CD14-positive monocyte (primary cell): ENCODE results near the gene ACBD7. TPM values are rescaled to one million over a fixed set of nuclear protein-coding genes. Genes with fewer than 3 reads are reported as not detected.

Source experiments
- DNase-seq, 3 donors: peaks; one replicate each; pipeline ENCODE4 v3.0.0-alpha.2; 2011 to 2022
- H2AFZ ChIP-seq: 2 replicates; pipeline ENCODE4 v1.6.0; 2012; ENCODE audit warnings: mild to moderate bottlenecking, low read depth, low read length, inconsistent platforms; ENCODE audit not compliant: insufficient read depth, poor library complexity, severe bottlenecking
- H3K27ac ChIP-seq, 2 donors: 1 replicate in 1 of 2; 2 replicates in 1 of 2; pipeline ENCODE4 v1.5.1; 2012 to 2013; ENCODE audit warnings: low read length in 2 of 2, control low read depth in 1 of 2, inconsistent platforms in 1 of 2, low read depth in 1 of 2, mild to moderate bottlenecking in 1 of 2
- H3K27me3 ChIP-seq, 2 donors: one replicate each; pipeline versions ENCODE4 v1.6.0 to v1.6.1; 2011 to 2013; ENCODE audit warnings: low read length in 2 of 2; ENCODE audit not compliant: control insufficient read depth in 2 of 2, insufficient read depth in 2 of 2
- H3K36me3 ChIP-seq, 2 donors: replicated peaks in 1 of 2; 1 replicate in 1 of 2; 2 replicates in 1 of 2; pipeline versions ENCODE4 v1.5.1 to v1.6.1; 2012 to 2013; ENCODE audit warnings: low read length in 2 of 2, control low read depth in 1 of 2, inconsistent platforms in 1 of 2, mild to moderate bottlenecking in 1 of 2; ENCODE audit not compliant: insufficient read depth in 2 of 2, control insufficient read depth in 1 of 2
- H3K4me1 ChIP-seq, 2 donors: 1 replicate in 1 of 2; 2 replicates in 1 of 2; pipeline versions ENCODE4 v1.5.1 to v1.6.1; 2012 to 2013; ENCODE audit warnings: low read length in 2 of 2, control low read depth in 1 of 2, inconsistent platforms in 1 of 2, mild to moderate bottlenecking in 1 of 2, moderate library complexity in 1 of 2; ENCODE audit not compliant: insufficient read depth in 2 of 2, control insufficient read depth in 1 of 2
- H3K4me2 ChIP-seq: replicated peaks from 2 replicates; pipeline ENCODE3; 2012; ENCODE audit warnings: low read length, moderate library complexity, mild to moderate bottlenecking; ENCODE audit not compliant: poor library complexity, severe bottlenecking; ENCODE audit errors: extremely low read depth
- H3K4me3 ChIP-seq, 3 experiments: fragments of 200-600 bp in 1 of 3; sonication (generic) in 1 of 3; replicated peaks in 1 of 3; 1 replicate in 2 of 3; 2 replicates in 1 of 3; pipeline ENCODE4 v1.5.1; 2011 to 2013; ENCODE audit warnings: low read length in 3 of 3, mild to moderate bottlenecking in 3 of 3, control low read depth in 2 of 3, low read depth in 2 of 3, inconsistent platforms in 1 of 3, moderate library complexity in 1 of 3
- H3K79me2 ChIP-seq: 2 replicates; pipeline ENCODE4 v1.6.0; 2012; ENCODE audit warnings: mild to moderate bottlenecking, control low read depth, inconsistent platforms, low read length, moderate library complexity; ENCODE audit not compliant: insufficient read depth
- H3K9ac ChIP-seq: 2 replicates; pipeline ENCODE4 v1.6.0; 2017; ENCODE audit warnings: low read length, mild to moderate bottlenecking; ENCODE audit not compliant: insufficient read depth, poor library complexity, severe bottlenecking
- H3K9me3 ChIP-seq, 2 donors: replicated peaks in 1 of 2; 1 replicate in 1 of 2; 2 replicates in 1 of 2; pipeline versions ENCODE4 v1.5.1 to v1.6.1; 2012 to 2013; ENCODE audit warnings: low read length in 2 of 2, control low read depth in 1 of 2; ENCODE audit not compliant: control insufficient read depth in 1 of 2, insufficient read depth in 1 of 2
- H4K20me1 ChIP-seq: 2 replicates; pipeline ENCODE4 v1.6.0; 2012; ENCODE audit warnings: mild to moderate bottlenecking, low read length, control low read depth, moderate library complexity; ENCODE audit not compliant: insufficient read depth
- H3K27ac Mint-ChIP-seq, 7 donors: one replicate each; pipeline ENCODE4 v1.8.0; 2020; ENCODE audit warnings: mild to moderate bottlenecking in 7 of 7, mixed read lengths in 7 of 7, moderate library complexity in 6 of 7, inconsistent platforms in 2 of 7
- H3K27me3 Mint-ChIP-seq, 3 donors: one replicate each; pipeline ENCODE4 v1.8.0; 2021 to 2022; ENCODE audit warnings: low read depth in 3 of 3, mild to moderate bottlenecking in 3 of 3, mixed read lengths in 3 of 3, moderate library complexity in 3 of 3, inconsistent platforms in 1 of 3
- H3K36me3 Mint-ChIP-seq, 2 donors: one replicate each; pipeline ENCODE4 v1.8.0; 2020; ENCODE audit warnings: mixed read lengths in 2 of 2, inconsistent platforms in 1 of 2, mild to moderate bottlenecking in 1 of 2
- H3K4me1 Mint-ChIP-seq: one replicate; pipeline ENCODE4 v1.8.0; 2020; ENCODE audit warnings: mild to moderate bottlenecking, mixed read lengths
- H3K4me3 Mint-ChIP-seq, 2 donors: one replicate each; pipeline ENCODE4 v1.8.0; 2020; ENCODE audit warnings: mild to moderate bottlenecking in 2 of 2, mixed read lengths in 2 of 2, moderate library complexity in 1 of 2
- H3K9me3 Mint-ChIP-seq, 7 donors: one replicate each; pipeline ENCODE4 v1.8.0; 2020 to 2022; ENCODE audit warnings: mixed read lengths in 7 of 7, mild to moderate bottlenecking in 6 of 7, moderate library complexity in 6 of 7, inconsistent platforms in 2 of 7
- WGBS: methylation state at CpG from one replicate; pipeline ENCODE4 v1.1.5; 2013; ENCODE audit warnings: missing lambda C conversion rate; ENCODE audit not compliant: insufficient coverage; 5-methylcytosine and 5-hydroxymethylcytosine counted together
- intact Hi-C, 2 donors: fragments of 100-400 bp; cut with micrococcal nuclease; formaldehyde crosslinking; loops; one replicate each; pipeline versions ENCODE4 v1.15.0 to v1.15.1; 2023
- polyA plus RNA-seq, 3 donors: library from polyadenylated mRNA; depleted of rRNA in 1 of 3; unstranded in 2 of 3; stranded (reverse) in 1 of 3; fragments of 300-500 nt in 2 of 3; fragments of >200 nt in 1 of 3; fragmentation: Illumina TruSeq in 2 of 3; gene quantifications; 1 replicate in 2 of 3; 2 replicates in 1 of 3; pipeline ENCODE4 v1.2.3, GENCODE V29; 2012 to 2021
- TF ChIP-seq, protein P1 (sequence below): fragments of 200-600 bp; IDR thresholded peaks from one replicate; pipeline ENCODE4 v1.8.0; 2022; ENCODE audit warnings: antibody characterized with exemption, mild to moderate bottlenecking

ACBD7 gene
- polyA plus RNA-seq, 3 donors: 0.11 TPM; not detected in 2

- H3K4me1 ChIP-seq: no peaks in the 10 kb centered on the region
- intact Hi-C loops: no loop called here
- H3K9me3 Mint-ChIP-seq: peaks cover 6 to 19% (median 10%) of the 10 kb centered on the region in 7 donors
- H3K36me3 Mint-ChIP-seq: no peaks in the 10 kb centered on the region
- no peaks in the 10 kb centered on the region for H3K4me1 Mint-ChIP-seq
- no peak overlapping the region for H3K27ac Mint-ChIP-seq
- H3K9me3 ChIP-seq: no peaks in the 10 kb centered on the region
- no peak overlapping the region for H3K4me2 ChIP-seq
- H3K79me2 ChIP-seq: no peaks in the 10 kb centered on the region
- H3K27me3 ChIP-seq: no peaks in the 10 kb centered on the region
- TF ChIP-seq, protein P1, sequence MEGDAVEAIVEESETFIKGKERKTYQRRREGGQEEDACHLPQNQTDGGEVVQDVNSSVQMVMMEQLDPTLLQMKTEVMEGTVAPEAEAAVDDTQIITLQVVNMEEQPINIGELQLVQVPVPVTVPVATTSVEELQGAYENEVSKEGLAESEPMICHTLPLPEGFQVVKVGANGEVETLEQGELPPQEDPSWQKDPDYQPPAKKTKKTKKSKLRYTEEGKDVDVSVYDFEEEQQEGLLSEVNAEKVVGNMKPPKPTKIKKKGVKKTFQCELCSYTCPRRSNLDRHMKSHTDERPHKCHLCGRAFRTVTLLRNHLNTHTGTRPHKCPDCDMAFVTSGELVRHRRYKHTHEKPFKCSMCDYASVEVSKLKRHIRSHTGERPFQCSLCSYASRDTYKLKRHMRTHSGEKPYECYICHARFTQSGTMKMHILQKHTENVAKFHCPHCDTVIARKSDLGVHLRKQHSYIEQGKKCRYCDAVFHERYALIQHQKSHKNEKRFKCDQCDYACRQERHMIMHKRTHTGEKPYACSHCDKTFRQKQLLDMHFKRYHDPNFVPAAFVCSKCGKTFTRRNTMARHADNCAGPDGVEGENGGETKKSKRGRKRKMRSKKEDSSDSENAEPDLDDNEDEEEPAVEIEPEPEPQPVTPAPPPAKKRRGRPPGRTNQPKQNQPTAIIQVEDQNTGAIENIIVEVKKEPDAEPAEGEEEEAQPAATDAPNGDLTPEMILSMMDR: no peak
- no peak overlapping the region for H3K9ac ChIP-seq
- WGBS: 100% methylated on average over 2 of the region's 3 CpGs
- no peak for DNase-seq
- H2AFZ ChIP-seq: no peak overlapping the region
- H3K4me3 ChIP-seq: no peak overlapping the region
- peaks cover 2 to 12% (median 4%) of the 10 kb centered on the region in 3 donors for H3K27me3 Mint-ChIP-seq
- no peaks in the 10 kb centered on the region for H4K20me1 ChIP-seq
- H3K36me3 ChIP-seq: no peaks in the 10 kb centered on the region
- H3K4me3 Mint-ChIP-seq: no peak overlapping the region
- no peak overlapping the region for H3K27ac ChIP-seq
Observed at GRCh38 chr10:15075421-15075820, 13.2 kb downstream of the ACBD7 start.

DNA sequence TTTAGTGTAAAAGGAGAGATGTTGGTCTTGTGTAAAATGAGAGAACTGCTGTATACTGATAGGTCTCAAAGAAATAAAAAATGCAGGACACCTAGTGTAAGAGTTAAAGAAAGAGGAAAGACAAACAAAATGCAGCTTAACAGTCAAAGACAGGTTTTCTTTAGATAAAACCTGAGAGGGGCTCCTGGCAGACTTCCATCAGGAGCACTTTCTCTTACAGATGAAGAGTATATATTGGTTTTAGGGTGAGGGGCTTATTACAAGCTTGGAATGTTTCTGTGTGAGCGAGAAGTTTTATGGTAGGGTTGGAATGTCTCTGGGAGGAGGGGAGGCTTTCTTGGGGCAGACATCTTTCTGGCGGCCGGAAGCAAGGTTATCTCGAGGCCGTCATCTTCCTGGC, 16.2 kb downstream of the ACBD7 start:
- H4K20me1 ChIP-seq: no peaks in the 10 kb centered on the region
- no peaks in the 10 kb centered on the region for H3K27me3 ChIP-seq
- WGBS: 94% methylated on average over 5 of the region's 5 CpGs
- no peaks in the 10 kb centered on the region for H3K4me1 ChIP-seq
- H3K9me3 Mint-ChIP-seq: peaks cover 6 to 19% (median 10%) of the 10 kb centered on the region in 7 donors
- H3K4me2 ChIP-seq: no peak overlapping the region
- DNase-seq: no peak
- TF ChIP-seq, protein P1: no peak
- no peak overlapping the region for H3K9ac ChIP-seq
- H3K36me3 Mint-ChIP-seq: no peaks in the 10 kb centered on the region
- intact Hi-C loops: no loop called here
- H3K4me3 ChIP-seq: no peak overlapping the region
- H3K4me3 Mint-ChIP-seq: no peak overlapping the region
- H3K36me3 ChIP-seq: no peaks in the 10 kb centered on the region
- H2AFZ ChIP-seq: no peak overlapping the region
- no peaks in the 10 kb centered on the region for H3K9me3 ChIP-seq
- H3K27ac ChIP-seq: no peak overlapping the region
- H3K27me3 Mint-ChIP-seq: peaks cover 0 to 8% (median 2%) of the 10 kb centered on the region in 3 donors
- H3K79me2 ChIP-seq: no peaks in the 10 kb centered on the region
- no peaks in the 10 kb centered on the region for H3K4me1 Mint-ChIP-seq
- no peak overlapping the region for H3K27ac Mint-ChIP-seq
